WERI-Rb-1 (cell line): Measurements from ENCODE around the gene RERE.

ENCODE experiments used
- DNase-seq: peaks from one replicate; pipeline ENCODE4 v3.0.0-alpha.2; 2020
- H3K27ac ChIP-seq: fragments of 250-450 bp; sonication (Bioruptor Pico); 2 replicates; pipeline ENCODE4 v1.5.1; 2020; ENCODE audit warnings: mild to moderate bottlenecking, moderate library complexity
- H3K27me3 ChIP-seq: fragments of 250-450 bp; sonication (Bioruptor Pico); 2 replicates; pipeline ENCODE4 v1.5.1; 2021; ENCODE audit warnings: mild to moderate bottlenecking, low read depth, moderate library complexity; ENCODE audit not compliant: insufficient read depth, severe bottlenecking
- H3K36me3 ChIP-seq: fragments of 250-450 bp; sonication (Bioruptor Pico); 2 replicates; pipeline ENCODE4 v1.5.1; 2020; ENCODE audit warnings: mild to moderate bottlenecking, moderate library complexity
- H3K4me3 ChIP-seq: 2 replicates; pipeline ENCODE4 v1.5.1; 2011; ENCODE audit warnings: low read depth, mild to moderate bottlenecking, control low read depth, low read length
- H3K9me3 ChIP-seq: fragments of 250-450 bp; sonication (Bioruptor Pico); 2 replicates; pipeline ENCODE4 v1.5.1; 2021; ENCODE audit warnings: mild to moderate bottlenecking, moderate library complexity; ENCODE audit not compliant: severe bottlenecking
- CTCF ChIP-seq: IDR thresholded peaks from 2 replicates; pipeline ENCODE4 v1.5.1; 2011; ENCODE audit warnings: low read depth, mild to moderate bottlenecking, control low read depth, inconsistent platforms, low read length

RERE gene

GRCh38 chr1:8599646-8600212 lies 217.7 kb downstream of the RERE start:
- H3K9me3 ChIP-seq, result no peaks in the 10 kb centered on the region
- DNase-seq, result peak; percentile 50
- TF ChIP-seq CTCF, result no peak
- H3K4me3 ChIP-seq, result peak overlapping the region; percentile 38
- peak overlapping the region; percentile 91 for H3K27ac ChIP-seq
- peaks cover 11% of the 10 kb centered on the region; the same call in 1 of the 2 replicates for H3K36me3 ChIP-seq
- H3K27me3 ChIP-seq, result no peaks in the 10 kb centered on the region

GRCh38 chr1:8598783-8599182 lies 218.7 kb downstream of the RERE start:
- Histone ChIP-seq H3K36me3 (peaks cover 8% of the 10 kb centered on the region; the same call in 1 of the 2 replicates), H3K27ac (peak overlapping the region; percentile 91), H3K27me3 (no peaks in the 10 kb centered on the region), H3K4me3 (peak overlapping the region; percentile 38), H3K9me3 (no peaks in the 10 kb centered on the region)
- peak; percentile 62 for DNase-seq
- TF ChIP-seq CTCF, result no peak

- Histone ChIP-seq H3K9me3 (no peaks in the 10 kb centered on the region), H3K27me3 (no peaks in the 10 kb centered on the region), H3K4me3 (peak overlapping the region; percentile 38), H3K36me3 (peaks cover 6% of the 10 kb centered on the region), H3K27ac (peak overlapping the region; percentile 91)
- peak; percentile 78 for DNase-seq
- TF ChIP-seq CTCF, result peak; percentile 72
Observed at GRCh38 chr1:8598060-8598724, 219.2 kb downstream of the RERE start.

DNA sequence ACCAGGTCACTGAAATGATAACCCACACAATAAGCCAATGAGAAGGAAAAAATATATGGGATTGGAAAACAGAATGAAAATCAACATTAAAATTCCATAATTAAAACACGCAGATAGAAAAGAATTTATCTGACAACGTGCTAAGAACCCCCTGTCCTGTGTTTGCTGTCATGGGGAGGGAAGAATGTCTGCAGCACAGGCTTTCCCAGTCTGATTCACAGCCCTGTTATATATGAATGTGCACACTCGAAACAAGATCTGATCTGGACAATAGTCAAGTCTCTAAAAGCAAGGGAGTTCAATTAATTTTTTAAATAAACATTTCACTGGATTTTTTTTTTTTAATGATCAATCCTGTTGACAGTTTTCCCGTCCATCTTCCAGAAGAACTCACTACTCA lies 220.0 kb downstream of the RERE start:
- no peak overlapping the region for H3K4me3 ChIP-seq
- H3K9me3 ChIP-seq, result no peaks in the 10 kb centered on the region
- peak overlapping the region; percentile 91 for H3K27ac ChIP-seq
- peaks cover 3% of the 10 kb centered on the region for H3K36me3 ChIP-seq
- H3K27me3 ChIP-seq, result no peaks in the 10 kb centered on the region
- DNase-seq, result no peak
- no peak for TF ChIP-seq CTCF

- Histone ChIP-seq H3K4me3 (no peak overlapping the region), H3K36me3 (no peaks in the 10 kb centered on the region; the same call in 1 of the 2 replicates), H3K9me3 (no peaks in the 10 kb centered on the region), H3K27me3 (no peaks in the 10 kb centered on the region), H3K27ac (peak overlapping the region; percentile 91)
- DNase-seq, result no peak
- TF ChIP-seq CTCF, result no peak
Observed at GRCh38 chr1:8595941-8596340, 221.5 kb downstream of the RERE start.
